Choroid plexus epithelial cell (primary cell): ENCODE data around the gene VAT1.

Source experiments
- DNase-seq: peaks from one replicate; pipeline ENCODE4 v3.0.0-alpha.2; 2010; ENCODE audit warnings: low read depth
- H3K4me3 ChIP-seq: 2 replicates; pipeline ENCODE4 v1.5.1; 2011; ENCODE audit warnings: low read depth, mild to moderate bottlenecking, control low read depth, low read length, moderate library complexity
- TF ChIP-seq, protein P1 (sequence below): conservative IDR thresholded peaks from 2 replicates; pipeline ENCODE4 v1.5.1; 2011; ENCODE audit warnings: low read depth, mild to moderate bottlenecking, control low read depth, inconsistent platforms, low read length, moderate library complexity

Gene VAT1

GRCh38 chr17:43039646-43040045 is 17.5 kb upstream of the VAT1 start:
- no peak for DNase-seq
- H3K4me3 ChIP-seq: no peak overlapping the region
- TF ChIP-seq, protein P1, sequence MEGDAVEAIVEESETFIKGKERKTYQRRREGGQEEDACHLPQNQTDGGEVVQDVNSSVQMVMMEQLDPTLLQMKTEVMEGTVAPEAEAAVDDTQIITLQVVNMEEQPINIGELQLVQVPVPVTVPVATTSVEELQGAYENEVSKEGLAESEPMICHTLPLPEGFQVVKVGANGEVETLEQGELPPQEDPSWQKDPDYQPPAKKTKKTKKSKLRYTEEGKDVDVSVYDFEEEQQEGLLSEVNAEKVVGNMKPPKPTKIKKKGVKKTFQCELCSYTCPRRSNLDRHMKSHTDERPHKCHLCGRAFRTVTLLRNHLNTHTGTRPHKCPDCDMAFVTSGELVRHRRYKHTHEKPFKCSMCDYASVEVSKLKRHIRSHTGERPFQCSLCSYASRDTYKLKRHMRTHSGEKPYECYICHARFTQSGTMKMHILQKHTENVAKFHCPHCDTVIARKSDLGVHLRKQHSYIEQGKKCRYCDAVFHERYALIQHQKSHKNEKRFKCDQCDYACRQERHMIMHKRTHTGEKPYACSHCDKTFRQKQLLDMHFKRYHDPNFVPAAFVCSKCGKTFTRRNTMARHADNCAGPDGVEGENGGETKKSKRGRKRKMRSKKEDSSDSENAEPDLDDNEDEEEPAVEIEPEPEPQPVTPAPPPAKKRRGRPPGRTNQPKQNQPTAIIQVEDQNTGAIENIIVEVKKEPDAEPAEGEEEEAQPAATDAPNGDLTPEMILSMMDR: no peak

- no peak for DNase-seq
- TF ChIP-seq, protein P1: no peak
- no peak overlapping the region for H3K4me3 ChIP-seq
These were observed 12.7 kb upstream of the VAT1 start for GRCh38 chr17:43034894-43035293.

DNA sequence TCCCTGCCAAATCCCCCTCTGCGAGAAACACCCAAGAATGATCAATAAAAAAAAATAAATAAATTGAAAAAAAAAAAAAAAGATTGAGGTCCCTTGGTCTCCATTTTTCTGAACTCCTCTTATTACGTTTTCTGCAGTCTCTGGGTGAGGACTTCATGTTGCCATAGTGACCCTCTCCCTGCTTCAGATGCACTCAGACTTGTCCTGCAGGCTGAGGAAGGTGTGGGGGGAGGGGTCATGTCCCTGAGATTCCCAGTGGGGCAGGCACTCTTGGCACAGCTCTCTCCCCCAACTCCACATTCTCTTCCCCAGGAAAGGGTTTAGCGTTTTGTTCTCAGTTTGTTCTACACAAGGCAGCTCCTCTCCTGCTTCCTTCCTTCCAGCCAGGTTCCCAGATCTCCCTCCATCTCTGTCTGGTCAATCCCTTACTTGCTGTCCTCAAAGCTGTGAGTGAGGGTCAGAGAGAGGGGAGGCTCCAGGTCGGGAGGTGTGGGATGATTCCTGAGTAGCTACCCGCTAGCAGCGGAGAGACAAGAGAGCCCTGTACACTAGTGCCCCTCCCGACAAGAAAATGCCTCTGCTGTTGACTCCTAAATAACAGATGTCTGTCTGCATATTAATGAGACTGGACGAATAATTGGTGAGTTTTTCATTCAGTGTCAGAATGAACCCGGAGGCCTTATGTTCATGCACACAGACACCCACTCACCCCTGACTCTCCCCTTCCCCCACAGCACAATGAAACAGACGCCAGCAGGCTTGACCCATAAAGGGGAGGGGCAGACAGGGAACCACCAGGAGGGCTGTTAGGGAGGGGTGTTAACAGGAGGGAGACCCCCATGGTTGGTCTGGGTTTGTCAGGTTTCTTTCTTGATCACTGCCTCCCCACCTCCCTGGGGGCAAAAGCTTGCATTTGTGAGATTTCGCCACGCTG is 12.0 kb upstream of the VAT1 start:
- H3K4me3 ChIP-seq: no peak overlapping the region
- no peak for DNase-seq
- TF ChIP-seq, protein P1: peak; percentile 15

GRCh38 chr17:43031666-43032065 is 9.5 kb upstream of the VAT1 start:
- no peak for DNase-seq

DNA sequence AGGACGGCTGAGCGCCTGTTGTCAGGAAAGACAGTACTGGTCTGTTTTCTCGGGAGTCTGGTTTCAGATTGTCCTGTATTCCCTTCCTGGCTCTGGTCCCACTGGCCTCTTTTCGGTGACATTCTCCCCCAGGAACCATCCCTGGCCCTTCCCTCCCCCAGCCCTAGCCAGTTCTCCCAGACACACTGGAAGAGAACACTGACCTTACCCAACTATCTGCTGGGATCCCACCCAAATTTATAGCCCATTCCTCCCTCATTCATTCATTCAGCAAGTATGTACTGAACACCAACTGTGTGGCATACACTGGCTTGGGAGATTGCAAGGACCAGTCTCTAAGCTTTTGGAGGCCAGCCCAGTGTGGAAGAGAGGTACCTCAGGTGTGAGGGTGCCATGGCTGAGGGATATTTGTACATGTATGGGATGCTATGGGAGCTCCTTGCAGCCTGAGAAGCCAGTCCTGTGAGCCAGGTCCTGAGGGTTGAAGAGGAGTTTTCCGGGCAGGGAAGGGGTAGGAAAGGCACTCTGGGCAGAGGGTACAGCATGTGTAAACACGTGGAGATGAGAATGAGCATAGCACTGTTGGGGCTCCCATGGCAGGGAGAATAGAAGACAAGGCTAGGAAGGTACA is 8.1 kb upstream of the VAT1 start:
- no peak overlapping the region for H3K4me3 ChIP-seq
- TF ChIP-seq, protein P1: no peak
- DNase-seq: no peak

More at GRCh38 chr17:43031666-43032065, 9.5 kb upstream of the VAT1 start:
- no peak overlapping the region for H3K4me3 ChIP-seq
- TF ChIP-seq, protein P1: no peak

DNA sequence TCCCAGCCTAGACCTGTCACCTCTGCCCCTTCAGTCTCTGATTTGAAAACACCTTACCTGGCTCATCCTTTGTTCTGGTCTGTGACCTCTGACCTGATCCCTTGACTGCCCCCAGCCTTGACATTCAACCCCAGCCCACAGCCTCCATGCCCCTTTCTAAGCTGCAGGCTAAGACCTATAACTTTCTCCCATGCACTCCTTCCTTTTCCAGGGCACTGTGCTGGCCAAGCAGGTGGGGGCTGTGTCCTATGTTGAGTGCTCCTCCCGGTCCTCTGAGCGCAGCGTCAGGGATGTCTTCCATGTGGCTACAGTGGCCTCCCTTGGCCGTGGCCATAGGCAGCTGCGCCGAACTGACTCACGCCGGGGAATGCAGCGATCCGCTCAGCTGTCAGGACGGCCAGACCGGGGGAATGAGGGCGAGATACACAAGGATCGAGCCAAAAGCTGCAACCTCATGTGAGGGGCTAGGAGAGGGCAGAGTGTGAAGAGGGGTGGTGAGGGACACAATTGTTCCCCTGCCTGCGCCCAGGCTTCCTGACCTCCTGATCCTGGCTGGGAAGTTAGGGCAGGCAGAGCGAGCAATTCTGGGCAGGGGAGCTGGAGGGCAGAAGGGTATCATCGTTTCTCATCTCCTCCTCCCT is 6.2 kb upstream of the VAT1 start:
- TF ChIP-seq, protein P1: no peak
- DNase-seq: no peak
- no peak overlapping the region for H3K4me3 ChIP-seq
